Measurements from ENCODE around the gene NACA.

GRCh38 chr12:56678852-56679251, 46.2 kb downstream of the NACA start:
- TF ChIP-seq REST (IDR thresholded peaks at IDR 0.05; ENCODE audit: insufficient read depth in 1 of 2, low read depth in 2 of 2, low read length in 2 of 2) (peak in 1 of 2 experiments; percentile 14; a peak in 1 of 4 replicates), POLR2AphosphoS5 (IDR thresholded peaks at IDR 0.05; ENCODE audit: low read depth, low read length) (no peak)
